Spleen (tissue), 7 donors: Measurements from ENCODE around the gene WFDC11.

Source experiments
- CTCF ChIP-seq, 11 experiments: fragments of 200-600 bp in 7 of 11; fragments of 450-650 bp in 4 of 11; sonication (generic) in 4 of 11; IDR thresholded peaks in 8 of 11; conservative IDR thresholded peaks in 3 of 11; 1 replicate in 7 of 11; 2 replicates in 4 of 11; pipeline versions ENCODE4 v1.4.0 to v1.8.0; 2016 to 2021; ENCODE audit warnings: antibody characterized with exemption in 11 of 11, inconsistent platforms in 4 of 11, mild to moderate bottlenecking in 1 of 11
- POLR2A ChIP-seq, 3 donors: fragments of 450-650 bp; IDR thresholded peaks; one replicate each; pipeline ENCODE4 v1.5.1; 2017; ENCODE audit warnings: antibody characterized with exemption in 3 of 3, mild to moderate bottlenecking in 1 of 3
- POLR2AphosphoS5 ChIP-seq, 3 donors: sonication (generic); formaldehyde crosslinking; IDR thresholded peaks; one replicate each; pipeline ENCODE4 v1.5.1; 2017; ENCODE audit warnings: antibody characterized with exemption in 3 of 3
- donor health status: DM: no; HTN: no; CAD: no; lungs with moderate emphysema.
- donor health status: DM: no; HTN: no; CAD: no.
- donor health status: DM: no; HTN: no; CAD: no.

- no peak for TF ChIP-seq CTCF (IDR thresholded peaks at IDR 0.05 in 8 of 11, conservative IDR thresholded peaks at IDR 0.05 in 3 of 11)
- TF ChIP-seq POLR2A (IDR thresholded peaks at IDR 0.05): no peak
- no peak for TF ChIP-seq POLR2AphosphoS5 (IDR thresholded peaks at IDR 0.05)
These were observed 57.7 kb downstream of the WFDC11 start for GRCh38 chr20:45612314-45612713.
